Body of pancreas (tissue), 4 donors: ENCODE data around the gene HMMR. TPM values are rescaled to one million over a fixed set of nuclear protein-coding genes. Genes with fewer than 3 reads are reported as not detected.
"Not testable (repeated sequence)": the region's sequence is repeated elsewhere in the genome, so short reads cannot be mapped to it uniquely, and the experiment has no call there.

ENCODE experiments used
- ATAC-seq: fragments of 150-250 bp; one replicate; pipeline ENCODE4 v1.9.1; 2016
- DNase-seq, 4 donors: peaks; one replicate each; pipeline ENCODE4 v3.0.0-alpha.2; 2019
- H3K27ac ChIP-seq, 4 donors: fragments of 200-600 bp; sonication (generic); 1 replicate in 3 of 4; 2 replicates in 1 of 4; pipeline versions ENCODE4 v1.5.1 to v1.6.1; 2016 to 2019; ENCODE audit warnings: mild to moderate bottlenecking in 1 of 4, mixed read lengths in 1 of 4, moderate library complexity in 1 of 4
- H3K27me3 ChIP-seq, 2 donors: fragments of 200-600 bp; sonication (generic); one replicate each; pipeline ENCODE4 v1.6.0; 2016; ENCODE audit warnings: mild to moderate bottlenecking in 1 of 2
- H3K36me3 ChIP-seq, 2 donors: fragments of 200-600 bp; sonication (generic); replicated peaks in 1 of 2; 2 replicates each; pipeline ENCODE4 v1.5.1; 2016; ENCODE audit warnings: low read depth in 2 of 2; ENCODE audit not compliant: insufficient read depth in 1 of 2
- H3K4me1 ChIP-seq: fragments of 200-600 bp; sonication (generic); one replicate; pipeline ENCODE4 v1.6.0; 2016
- H3K4me3 ChIP-seq, 2 donors: fragments of 200-600 bp; sonication (generic); 1 replicate in 1 of 2; 2 replicates in 1 of 2; pipeline ENCODE4 v1.5.1; 2016 to 2019
- H3K9me3 ChIP-seq, 3 donors: fragments of 200-600 bp; sonication (generic); 1 replicate in 2 of 3; 2 replicates in 1 of 3; pipeline ENCODE4 v1.5.1; 2016
- POLR2A ChIP-seq, 3 donors: fragments of 450-650 bp; IDR thresholded peaks; one replicate each; pipeline ENCODE4 v1.6.1; 2016; ENCODE audit warnings: antibody characterized with exemption in 3 of 3, mild to moderate bottlenecking in 2 of 3
- WGBS, 2 donors: methylation state at CpG; one replicate each; pipeline ENCODE4 v1.1.5; 2017; 5-methylcytosine and 5-hydroxymethylcytosine counted together
- intact Hi-C: fragments of 100-400 bp; cut with DNase I; formaldehyde crosslinking; loops from one replicate; pipeline ENCODE4 v1.15.1; 2023
- small RNA-seq: library from RNA; depleted of rRNA; stranded (forward); fragments of <200 nt; gene quantifications from one replicate; pipeline ENCODE3, GENCODE V24; 2016
- total RNA-seq, 2 donors: library from RNA; depleted of rRNA; stranded (reverse); fragments of >200 nt; gene quantifications; one replicate each; pipeline ENCODE4 v1.1.0, GENCODE V29; 2016
- TF ChIP-seq, protein P1 (sequence below), 7 experiments: fragments of 450-650 bp in 4 of 7; fragments of 200-600 bp in 3 of 7; sonication (generic) in 3 of 7; IDR thresholded peaks; one replicate each; pipeline ENCODE4 v1.5.1; 2016 to 2019; ENCODE audit warnings: antibody characterized with exemption in 7 of 7

The HMMR gene
- total RNA-seq, 2 donors from 2014 or later: not detected

DNA sequence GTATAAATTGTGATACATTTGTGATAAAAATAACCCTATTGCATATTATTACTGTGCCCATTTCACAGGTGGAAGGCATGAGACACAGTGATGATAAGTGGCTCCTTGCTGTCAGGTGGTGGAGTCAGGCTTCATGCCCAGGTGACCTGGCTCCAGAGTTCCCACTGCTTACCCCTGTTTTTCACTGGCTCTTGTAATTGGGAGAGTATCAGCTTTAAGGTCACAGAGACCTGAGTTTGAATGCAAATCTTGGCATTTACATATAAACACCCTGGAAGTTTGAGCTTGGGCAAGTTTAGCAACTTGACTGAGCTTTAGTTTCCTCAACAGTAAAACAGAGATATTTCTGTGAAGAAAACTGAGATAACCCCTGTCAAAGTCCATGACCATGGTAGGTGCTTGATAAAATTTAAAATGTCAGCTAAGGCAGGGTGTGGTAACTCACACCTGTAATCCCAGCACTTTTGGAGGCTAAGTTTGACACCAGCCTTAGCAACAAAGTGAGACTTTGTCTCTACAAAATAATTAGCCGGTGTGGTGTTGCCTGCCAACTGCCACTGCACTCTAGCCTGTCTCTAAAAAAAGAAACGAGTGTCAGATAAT lies 74.2 kb downstream of the HMMR start:
- no peaks in the 10 kb centered on the region for H3K9me3 ChIP-seq
- TF ChIP-seq, protein P1, sequence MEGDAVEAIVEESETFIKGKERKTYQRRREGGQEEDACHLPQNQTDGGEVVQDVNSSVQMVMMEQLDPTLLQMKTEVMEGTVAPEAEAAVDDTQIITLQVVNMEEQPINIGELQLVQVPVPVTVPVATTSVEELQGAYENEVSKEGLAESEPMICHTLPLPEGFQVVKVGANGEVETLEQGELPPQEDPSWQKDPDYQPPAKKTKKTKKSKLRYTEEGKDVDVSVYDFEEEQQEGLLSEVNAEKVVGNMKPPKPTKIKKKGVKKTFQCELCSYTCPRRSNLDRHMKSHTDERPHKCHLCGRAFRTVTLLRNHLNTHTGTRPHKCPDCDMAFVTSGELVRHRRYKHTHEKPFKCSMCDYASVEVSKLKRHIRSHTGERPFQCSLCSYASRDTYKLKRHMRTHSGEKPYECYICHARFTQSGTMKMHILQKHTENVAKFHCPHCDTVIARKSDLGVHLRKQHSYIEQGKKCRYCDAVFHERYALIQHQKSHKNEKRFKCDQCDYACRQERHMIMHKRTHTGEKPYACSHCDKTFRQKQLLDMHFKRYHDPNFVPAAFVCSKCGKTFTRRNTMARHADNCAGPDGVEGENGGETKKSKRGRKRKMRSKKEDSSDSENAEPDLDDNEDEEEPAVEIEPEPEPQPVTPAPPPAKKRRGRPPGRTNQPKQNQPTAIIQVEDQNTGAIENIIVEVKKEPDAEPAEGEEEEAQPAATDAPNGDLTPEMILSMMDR (IDR thresholded peaks at IDR 0.05): no peak
- TF ChIP-seq POLR2A (IDR thresholded peaks at IDR 0.05): no peak
- intact Hi-C loops: no loop called here
- H3K36me3 ChIP-seq: no peaks in the 10 kb centered on the region
- H3K27me3 ChIP-seq: no peaks in the 10 kb centered on the region
- ATAC-seq (no peak), DNase-seq (no peak)
- H3K4me1 ChIP-seq: no peaks in the 10 kb centered on the region
- WGBS, 2 donors: 26 to 38% methylated on average over 2 of the region's 2 CpGs
- H3K27ac ChIP-seq: no peak overlapping the region
- H3K4me3 ChIP-seq: no peak overlapping the region

DNA sequence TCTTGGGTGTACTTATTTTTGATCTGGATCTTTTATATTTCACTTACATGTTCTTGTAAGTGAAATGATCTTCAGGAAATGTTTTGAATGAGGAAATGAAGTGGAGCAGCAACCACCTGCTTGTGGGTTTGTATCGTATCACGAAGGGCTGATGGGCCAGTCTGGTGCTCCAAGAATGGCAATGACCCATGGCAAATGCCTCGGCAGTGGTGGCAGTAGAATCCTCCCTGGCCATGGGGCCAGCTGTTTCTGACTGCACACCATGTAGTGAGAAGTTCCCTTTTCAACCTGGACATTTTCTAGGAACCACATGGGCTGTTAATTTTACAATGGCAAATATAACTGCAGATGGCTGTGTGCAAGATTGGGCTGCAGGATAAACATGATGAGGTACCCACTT lies 74.9 kb downstream of the HMMR start:
- intact Hi-C loops: no loop called here
- ATAC-seq: no peak

DNA sequence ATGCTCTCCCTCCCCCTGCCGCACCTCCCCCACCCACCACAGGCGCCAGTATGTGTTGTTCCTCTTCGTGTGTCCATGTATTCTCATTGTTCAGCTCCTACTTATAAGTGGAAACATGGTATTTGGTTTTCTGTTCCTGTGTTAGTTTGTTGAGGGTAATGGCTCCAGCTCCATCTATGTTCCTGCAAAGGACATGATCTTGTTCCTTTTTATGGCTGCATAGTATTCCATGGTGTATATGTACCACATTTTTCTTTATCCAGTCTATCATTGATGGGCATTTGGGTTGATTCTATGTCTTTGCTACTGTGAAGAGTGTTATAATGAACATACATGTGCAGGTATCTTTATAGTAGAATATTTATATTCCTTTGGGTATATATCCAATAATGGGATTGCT lies 76.0 kb downstream of the HMMR start:
- intact Hi-C loops, H3K4me1 ChIP-seq, H3K27ac ChIP-seq, H3K27me3 ChIP-seq, H3K9me3 ChIP-seq, H3K36me3 ChIP-seq, DNase-seq, ATAC-seq, H3K4me3 ChIP-seq: not testable (repeated sequence)
- WGBS, 2 donors: 85 to 88% methylated on average over 3 of the region's 3 CpGs

More for the DNA sequence above, 74.9 kb downstream of the HMMR start:
- Histone ChIP-seq H3K4me3 (no peak overlapping the region), H3K27me3 (no peaks in the 10 kb centered on the region), H3K4me1 (no peaks in the 10 kb centered on the region), H3K27ac (no peak overlapping the region), H3K36me3 (no peaks in the 10 kb centered on the region), H3K9me3 (no peaks in the 10 kb centered on the region)
- TF ChIP-seq POLR2A (IDR thresholded peaks at IDR 0.05): no peak
- TF ChIP-seq, protein P1 (IDR thresholded peaks at IDR 0.05): no peak
- no peak for DNase-seq
- WGBS, 2 donors: 67 to 83% methylated on average over 3 of the region's 3 CpGs

DNA sequence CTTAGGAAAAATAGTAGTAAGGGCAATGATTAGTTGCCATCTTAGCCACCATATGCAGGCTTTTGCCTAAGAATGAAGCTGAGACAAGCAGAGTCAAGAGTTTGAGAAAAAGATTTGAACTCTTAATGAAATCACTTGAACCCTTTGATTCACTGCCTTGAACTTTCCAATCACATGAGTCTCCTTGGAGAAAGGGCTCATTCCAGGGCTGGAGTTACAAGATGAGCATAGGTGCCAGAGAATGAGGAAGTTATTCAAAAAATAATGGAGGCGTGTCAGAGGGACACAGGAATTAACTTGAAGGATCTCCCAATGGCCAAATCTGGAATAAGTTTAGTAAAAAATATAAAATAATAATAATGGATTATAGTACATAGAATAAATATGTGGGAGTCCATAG lies 80.3 kb downstream of the HMMR start:
- ATAC-seq: no peak
- intact Hi-C loops: no loop called here
- peaks cover 0 to 3% of the 10 kb centered on the region in 2 donors for H3K27me3 ChIP-seq
- H3K4me3 ChIP-seq: no peak overlapping the region
- H3K27ac ChIP-seq: no peak overlapping the region
- H3K4me1 ChIP-seq: no peaks in the 10 kb centered on the region
- TF ChIP-seq POLR2A (IDR thresholded peaks at IDR 0.05): no peak
- TF ChIP-seq, protein P1 (IDR thresholded peaks at IDR 0.05): no peak
- H3K9me3 ChIP-seq: no peaks in the 10 kb centered on the region
- DNase-seq: no peak
- 73 to 75% methylated on average over 1 of the region's 1 CpG for WGBS, 2 donors
- no peaks in the 10 kb centered on the region for H3K36me3 ChIP-seq

Small RNA genes within 50 kb of the gene (small RNA-seq; reads per million reads assigned to genes)
- not detected for gene AC008723.1

Other genes with a start within 250 kb of the HMMR start
- gene CCNG1, start 23.0 kb upstream of the HMMR start, total RNA-seq: 100 to 1,000 TPM in 1 of 2 donors, 10 to 100 TPM in 1; 52.4 to 118 TPM
- gene NUDCD2, start 530 bp upstream of the HMMR start, total RNA-seq: 1 to 10 TPM; 2.0 to 4.2 TPM
- 10 to 100 TPM; 18.5 to 29.1 TPM for gene MAT2B, start 45.0 kb downstream of the HMMR start, total RNA-seq